ENCODE measurements around the gene OPHN1. TPM values are rescaled to one million over a fixed set of nuclear protein-coding genes. Genes with fewer than 3 reads are reported as not detected.
"Not testable (repeated sequence)": the region's sequence is repeated elsewhere in the genome, so short reads cannot be mapped to it uniquely, and the experiment has no call there.

OPHN1 gene
- polyA plus RNA-seq, 3 donors, result 0.20 to 0.82 (median 0.73) TPM

DNA sequence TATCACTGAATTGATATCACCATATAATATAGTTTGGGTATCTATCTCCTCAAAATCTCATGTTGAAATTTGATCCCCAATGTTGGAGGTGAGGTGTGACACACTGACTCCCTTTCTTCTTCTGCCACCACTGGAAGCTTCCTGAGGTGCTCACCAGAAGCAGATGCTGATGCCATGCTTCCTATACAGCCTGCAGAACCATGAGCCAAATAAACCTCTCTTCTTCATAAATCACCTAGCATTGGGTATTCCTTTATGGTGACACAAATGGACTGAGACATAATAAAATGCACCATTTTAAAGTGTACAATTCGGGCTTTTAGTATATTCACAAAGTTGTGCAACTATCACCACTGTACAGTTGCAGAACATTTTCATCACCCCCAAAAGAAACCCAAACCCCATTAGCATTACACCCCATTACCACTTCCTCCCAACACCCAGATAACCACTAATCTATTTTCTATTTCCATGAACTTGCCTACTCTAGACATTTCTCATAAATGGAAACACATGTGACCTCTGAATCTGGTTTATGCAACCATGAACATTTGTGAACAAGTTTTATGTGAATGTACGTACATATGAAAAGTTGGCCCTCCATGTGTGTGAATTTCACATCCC lies 148.9 kb downstream of the OPHN1 start:
- Histone ChIP-seq H3K4me3 (replicated peaks in 1 of 3; ENCODE audit: low read depth in 2 of 3, low read length in 3 of 3) (no peak overlapping the region), H3K4me2 (replicated peaks; ENCODE audit: extremely low read depth, low read length, poor library complexity, severe bottlenecking) (no peak overlapping the region), H3K4me1 (ENCODE audit: control insufficient read depth in 1 of 2, insufficient read depth in 2 of 2, low read length in 2 of 2) (no peaks in the 10 kb centered on the region), H3K36me3 (replicated peaks in 1 of 2; ENCODE audit: control insufficient read depth in 1 of 2, insufficient read depth in 2 of 2, low read length in 2 of 2) (no peaks in the 10 kb centered on the region), H2AFZ (ENCODE audit: insufficient read depth, low read depth, low read length, poor library complexity, severe bottlenecking) (no peak overlapping the region), H4K20me1 (ENCODE audit: insufficient read depth, low read length) (no peaks in the 10 kb centered on the region), H3K27me3 (ENCODE audit: control insufficient read depth in 2 of 2, insufficient read depth in 2 of 2, low read length in 2 of 2) (no peaks in the 10 kb centered on the region), H3K9me3 (replicated peaks in 1 of 2; ENCODE audit: control insufficient read depth in 1 of 2, insufficient read depth in 1 of 2, low read length in 2 of 2) (no peaks in the 10 kb centered on the region), H3K79me2 (ENCODE audit: insufficient read depth, low read length) (no peaks in the 10 kb centered on the region), H3K27ac (ENCODE audit: low read depth in 1 of 2, low read length in 2 of 2) (no peak overlapping the region), H3K9ac (ENCODE audit: insufficient read depth, low read length, poor library complexity, severe bottlenecking) (no peak overlapping the region)
- H3K4me3 Mint-ChIP-seq, result no peak overlapping the region
- intact Hi-C loops (cut with micrococcal nuclease), result no loop called here
- DNase-seq, result no peak
- WGBS (ENCODE audit: insufficient coverage), result no CpG with 5 or more reads among the region's 2 CpGs
- H3K27me3 Mint-ChIP-seq (ENCODE audit: low read depth in 3 of 3), result peaks cover 0 to 2% (median 0%) of the 10 kb centered on the region in 3 donors
- no peaks in the 10 kb centered on the region for H3K9me3 Mint-ChIP-seq
- no peaks in the 10 kb centered on the region for H3K36me3 Mint-ChIP-seq
- H3K4me1 Mint-ChIP-seq, result peaks cover 5% of the 10 kb centered on the region
- H3K27ac Mint-ChIP-seq, result no peak overlapping the region
- TF ChIP-seq, protein P1, sequence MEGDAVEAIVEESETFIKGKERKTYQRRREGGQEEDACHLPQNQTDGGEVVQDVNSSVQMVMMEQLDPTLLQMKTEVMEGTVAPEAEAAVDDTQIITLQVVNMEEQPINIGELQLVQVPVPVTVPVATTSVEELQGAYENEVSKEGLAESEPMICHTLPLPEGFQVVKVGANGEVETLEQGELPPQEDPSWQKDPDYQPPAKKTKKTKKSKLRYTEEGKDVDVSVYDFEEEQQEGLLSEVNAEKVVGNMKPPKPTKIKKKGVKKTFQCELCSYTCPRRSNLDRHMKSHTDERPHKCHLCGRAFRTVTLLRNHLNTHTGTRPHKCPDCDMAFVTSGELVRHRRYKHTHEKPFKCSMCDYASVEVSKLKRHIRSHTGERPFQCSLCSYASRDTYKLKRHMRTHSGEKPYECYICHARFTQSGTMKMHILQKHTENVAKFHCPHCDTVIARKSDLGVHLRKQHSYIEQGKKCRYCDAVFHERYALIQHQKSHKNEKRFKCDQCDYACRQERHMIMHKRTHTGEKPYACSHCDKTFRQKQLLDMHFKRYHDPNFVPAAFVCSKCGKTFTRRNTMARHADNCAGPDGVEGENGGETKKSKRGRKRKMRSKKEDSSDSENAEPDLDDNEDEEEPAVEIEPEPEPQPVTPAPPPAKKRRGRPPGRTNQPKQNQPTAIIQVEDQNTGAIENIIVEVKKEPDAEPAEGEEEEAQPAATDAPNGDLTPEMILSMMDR (IDR thresholded peaks at IDR 0.05), result no peak

- peaks cover 0 to 2% (median 0%) of the 10 kb centered on the region in 7 donors for H3K9me3 Mint-ChIP-seq
Measured at GRCh38 chrX:68273887-68274286, 159.4 kb downstream of the OPHN1 start.

GRCh38 chrX:68264793-68265192 lies 168.5 kb downstream of the OPHN1 start:
- H3K9ac ChIP-seq (ENCODE audit: insufficient read depth, low read length, poor library complexity, severe bottlenecking); H3K27ac ChIP-seq (ENCODE audit: low read depth in 1 of 2, low read length in 2 of 2); H4K20me1 ChIP-seq (ENCODE audit: insufficient read depth, low read length); H3K9me3 ChIP-seq (replicated peaks in 1 of 2; ENCODE audit: control insufficient read depth in 1 of 2, insufficient read depth in 1 of 2, low read length in 2 of 2); H3K36me3 ChIP-seq (replicated peaks in 1 of 2; ENCODE audit: control insufficient read depth in 1 of 2, insufficient read depth in 2 of 2, low read length in 2 of 2); DNase-seq; H3K79me2 ChIP-seq (ENCODE audit: insufficient read depth, low read length); H2AFZ ChIP-seq (ENCODE audit: insufficient read depth, low read depth, low read length, poor library complexity, severe bottlenecking); H3K4me3 Mint-ChIP-seq; H3K4me2 ChIP-seq (replicated peaks; ENCODE audit: extremely low read depth, low read length, poor library complexity, severe bottlenecking); H3K4me3 ChIP-seq (replicated peaks in 1 of 3; ENCODE audit: low read depth in 2 of 3, low read length in 3 of 3); intact Hi-C loops (cut with micrococcal nuclease); H3K27me3 ChIP-seq (ENCODE audit: control insufficient read depth in 2 of 2, insufficient read depth in 2 of 2, low read length in 2 of 2); H3K36me3 Mint-ChIP-seq; H3K27me3 Mint-ChIP-seq (ENCODE audit: low read depth in 3 of 3); H3K4me1 Mint-ChIP-seq; H3K27ac Mint-ChIP-seq; H3K4me1 ChIP-seq (ENCODE audit: control insufficient read depth in 1 of 2, insufficient read depth in 2 of 2, low read length in 2 of 2): not testable (repeated sequence)
- H3K9me3 Mint-ChIP-seq, result peaks cover 0 to 20% (median 4%) of the 10 kb centered on the region in 7 donors
- no CpG with 5 or more reads among the region's 9 CpGs for WGBS (ENCODE audit: insufficient coverage)

More at GRCh38 chrX:68273887-68274286, 159.4 kb downstream of the OPHN1 start:
- no peaks in the 10 kb centered on the region for H3K4me1 Mint-ChIP-seq
- H4K20me1 ChIP-seq (ENCODE audit: insufficient read depth, low read length), result no peaks in the 10 kb centered on the region
- no peaks in the 10 kb centered on the region for H3K27me3 Mint-ChIP-seq (ENCODE audit: low read depth in 3 of 3)
- H2AFZ ChIP-seq (ENCODE audit: insufficient read depth, low read depth, low read length, poor library complexity, severe bottlenecking), result no peak overlapping the region
- H3K4me3 Mint-ChIP-seq, result no peak overlapping the region
- H3K79me2 ChIP-seq (ENCODE audit: insufficient read depth, low read length), result no peaks in the 10 kb centered on the region
- no peak overlapping the region for H3K4me2 ChIP-seq (replicated peaks; ENCODE audit: extremely low read depth, low read length, poor library complexity, severe bottlenecking)
- TF ChIP-seq, protein P1 (IDR thresholded peaks at IDR 0.05), result no peak
- no CpG with 5 or more reads among the region's 1 CpG for WGBS (ENCODE audit: insufficient coverage)
- H3K36me3 ChIP-seq (replicated peaks in 1 of 2; ENCODE audit: control insufficient read depth in 1 of 2, insufficient read depth in 2 of 2, low read length in 2 of 2), result no peaks in the 10 kb centered on the region
- no peaks in the 10 kb centered on the region for H3K36me3 Mint-ChIP-seq
- H3K27ac Mint-ChIP-seq, result peak overlapping the region in 1 of 7 donors; percentile 49
- H3K27me3 ChIP-seq (ENCODE audit: control insufficient read depth in 2 of 2, insufficient read depth in 2 of 2, low read length in 2 of 2), result no peaks in the 10 kb centered on the region
- no peak overlapping the region for H3K27ac ChIP-seq (ENCODE audit: low read depth in 1 of 2, low read length in 2 of 2)
- no peak for DNase-seq
- no peaks in the 10 kb centered on the region for H3K4me1 ChIP-seq (ENCODE audit: control insufficient read depth in 1 of 2, insufficient read depth in 2 of 2, low read length in 2 of 2)
- intact Hi-C loops (cut with micrococcal nuclease), result no loop called here
- no peaks in the 10 kb centered on the region for H3K9me3 ChIP-seq (replicated peaks in 1 of 2; ENCODE audit: control insufficient read depth in 1 of 2, insufficient read depth in 1 of 2, low read length in 2 of 2)
- no peak overlapping the region for H3K4me3 ChIP-seq (replicated peaks in 1 of 3; ENCODE audit: low read depth in 2 of 3, low read length in 3 of 3)
- H3K9ac ChIP-seq (ENCODE audit: insufficient read depth, low read length, poor library complexity, severe bottlenecking), result no peak overlapping the region

Measured in CD14-positive monocyte (primary cell).